ENCODE measurements around the gene BLOC1S3. TPM values are rescaled to one million over a fixed set of nuclear protein-coding genes. Genes with fewer than 3 reads are reported as not detected.

Gene BLOC1S3
- polyA plus RNA-seq, 1 donor (not counting 4 experiments of a cell fraction or from before 2014, with no cell fraction given) = 5.1 TPM

GRCh38 chr19:45142726-45143110 is 35.9 kb upstream of the BLOC1S3 start:
- no peak overlapping the region for H3K9ac ChIP-seq (ENCODE audit: control insufficient read depth, extremely low read depth, insufficient read depth, low read length)
- no peaks in the 10 kb centered on the region for H3K27me3 ChIP-seq (ENCODE audit: control insufficient read depth, extremely low read depth, insufficient read depth, low read length)
- no peaks in the 10 kb centered on the region for H3K9me3 ChIP-seq (ENCODE audit: control insufficient read depth, low read depth, low read length)
- peaks cover 3% of the 10 kb centered on the region for H3K9me1 ChIP-seq (ENCODE audit: control insufficient read depth, extremely low read depth, insufficient read depth, low read length)
- H3K79me2 ChIP-seq (ENCODE audit: control insufficient read depth, insufficient read depth, low read length) = peaks cover 6% of the 10 kb centered on the region
- no peak overlapping the region for H3K27ac ChIP-seq (ENCODE audit: control insufficient read depth, insufficient read depth, low read length)
- dilution Hi-C loops (cut with MboI; ENCODE audit: extremely low pct_ligation_motif_present, low sequenced_read_pairs) = no loop called here
- peaks cover 3% of the 10 kb centered on the region for H3K4me1 ChIP-seq (ENCODE audit: control insufficient read depth, extremely low read depth, insufficient read depth, low read length)
- no peaks in the 10 kb centered on the region for H4K20me1 ChIP-seq (ENCODE audit: control insufficient read depth, extremely low read depth, insufficient read depth, low read length)
- DNase-seq (ENCODE audit: low read depth, low spot score) (no peak), FAIRE-seq (no peak)
- no peak overlapping the region for H2AFZ ChIP-seq (ENCODE audit: control insufficient read depth, low read length)
- H3K4me3 ChIP-seq (ENCODE audit: control insufficient read depth in 2 of 3, extremely low read depth in 1 of 3, insufficient read depth in 2 of 3, low read depth in 1 of 3, low read length in 3 of 3) = no peak overlapping the region
- H3K36me3 ChIP-seq (ENCODE audit: control insufficient read depth in 2 of 2, extremely low read depth in 1 of 2, insufficient read depth in 2 of 2, low read length in 2 of 2) = peaks cover 9 to 14% of the 10 kb centered on the region in 2 experiments
- no peak overlapping the region for H3K4me2 ChIP-seq (ENCODE audit: control insufficient read depth, extremely low read depth, insufficient read depth, low read depth, low read length)
- TF ChIP-seq, protein P1, sequence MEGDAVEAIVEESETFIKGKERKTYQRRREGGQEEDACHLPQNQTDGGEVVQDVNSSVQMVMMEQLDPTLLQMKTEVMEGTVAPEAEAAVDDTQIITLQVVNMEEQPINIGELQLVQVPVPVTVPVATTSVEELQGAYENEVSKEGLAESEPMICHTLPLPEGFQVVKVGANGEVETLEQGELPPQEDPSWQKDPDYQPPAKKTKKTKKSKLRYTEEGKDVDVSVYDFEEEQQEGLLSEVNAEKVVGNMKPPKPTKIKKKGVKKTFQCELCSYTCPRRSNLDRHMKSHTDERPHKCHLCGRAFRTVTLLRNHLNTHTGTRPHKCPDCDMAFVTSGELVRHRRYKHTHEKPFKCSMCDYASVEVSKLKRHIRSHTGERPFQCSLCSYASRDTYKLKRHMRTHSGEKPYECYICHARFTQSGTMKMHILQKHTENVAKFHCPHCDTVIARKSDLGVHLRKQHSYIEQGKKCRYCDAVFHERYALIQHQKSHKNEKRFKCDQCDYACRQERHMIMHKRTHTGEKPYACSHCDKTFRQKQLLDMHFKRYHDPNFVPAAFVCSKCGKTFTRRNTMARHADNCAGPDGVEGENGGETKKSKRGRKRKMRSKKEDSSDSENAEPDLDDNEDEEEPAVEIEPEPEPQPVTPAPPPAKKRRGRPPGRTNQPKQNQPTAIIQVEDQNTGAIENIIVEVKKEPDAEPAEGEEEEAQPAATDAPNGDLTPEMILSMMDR (optimal IDR thresholded peaks at IDR 0.05 in 1 of 3, IDR thresholded peaks at IDR 0.05 in 1 of 3, conservative IDR thresholded peaks at IDR 0.05 in 1 of 3; ENCODE audit: extremely low read depth in 1 of 3, insufficient read depth in 2 of 3, low read length in 3 of 3) = no peak
- no peak for TF ChIP-seq EZH2 (IDR thresholded peaks at IDR 0.05; ENCODE audit: low read length)

DNA sequence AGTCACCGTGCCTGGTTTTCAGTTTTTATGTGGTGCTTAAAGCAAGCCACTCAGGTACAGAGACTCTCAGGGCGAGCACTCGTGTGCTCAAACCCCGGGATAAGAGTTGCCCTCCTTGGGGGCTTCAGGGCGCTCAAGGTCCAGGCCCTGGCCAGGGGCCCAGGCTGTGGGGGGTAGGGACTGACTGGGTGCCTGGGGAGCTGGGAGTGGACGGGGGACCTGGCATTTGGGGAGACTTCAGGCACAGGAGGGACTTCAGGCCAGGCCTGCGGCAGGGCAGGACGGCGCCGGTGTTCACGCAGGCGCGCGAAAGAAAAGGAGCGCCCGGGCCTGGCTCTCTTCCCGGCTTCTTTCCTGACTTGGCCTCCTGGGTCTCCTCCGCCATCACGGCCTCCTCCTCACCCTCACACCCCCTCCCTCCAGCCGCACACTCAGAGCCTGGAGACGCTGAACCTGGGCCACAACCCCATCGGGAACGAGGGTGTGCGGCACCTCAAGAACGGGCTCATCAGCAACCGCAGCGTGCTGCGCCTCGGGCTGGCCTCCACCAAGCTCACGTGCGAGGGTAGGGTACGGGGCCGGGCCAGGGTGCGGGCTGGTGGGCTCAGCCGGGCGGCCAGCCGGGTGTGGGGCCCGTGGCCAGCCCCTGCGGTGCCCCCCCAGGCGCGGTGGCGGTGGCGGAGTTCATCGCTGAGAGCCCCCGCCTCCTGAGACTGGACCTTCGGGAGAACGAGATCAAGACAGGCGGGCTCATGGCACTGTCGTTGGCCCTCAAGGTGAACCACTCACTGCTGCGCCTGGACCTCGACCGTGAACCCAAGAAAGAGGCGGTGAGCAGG is 33.9 kb upstream of the BLOC1S3 start:
- TF ChIP-seq, protein P1 (optimal IDR thresholded peaks at IDR 0.05 in 1 of 3, IDR thresholded peaks at IDR 0.05 in 1 of 3, conservative IDR thresholded peaks at IDR 0.05 in 1 of 3; ENCODE audit: extremely low read depth in 1 of 3, insufficient read depth in 2 of 3, low read length in 3 of 3) = no peak
- no peak for TF ChIP-seq EZH2 (IDR thresholded peaks at IDR 0.05; ENCODE audit: low read length)
- no peaks in the 10 kb centered on the region for H3K9me3 ChIP-seq (ENCODE audit: control insufficient read depth, low read depth, low read length)
- no peaks in the 10 kb centered on the region for H3K27me3 ChIP-seq (ENCODE audit: control insufficient read depth, extremely low read depth, insufficient read depth, low read length)
- no peaks in the 10 kb centered on the region for H3K9me1 ChIP-seq (ENCODE audit: control insufficient read depth, extremely low read depth, insufficient read depth, low read length)
- no peak overlapping the region for H3K4me3 ChIP-seq (ENCODE audit: control insufficient read depth in 2 of 3, extremely low read depth in 1 of 3, insufficient read depth in 2 of 3, low read depth in 1 of 3, low read length in 3 of 3)
- no peaks in the 10 kb centered on the region for H4K20me1 ChIP-seq (ENCODE audit: control insufficient read depth, extremely low read depth, insufficient read depth, low read length)
- no peak for DNase-seq (ENCODE audit: low read depth, low spot score)
- H3K27ac ChIP-seq (ENCODE audit: control insufficient read depth, insufficient read depth, low read length) = no peak overlapping the region
- H2AFZ ChIP-seq (ENCODE audit: control insufficient read depth, low read length) = no peak overlapping the region
- peaks cover 3% of the 10 kb centered on the region for H3K4me1 ChIP-seq (ENCODE audit: control insufficient read depth, extremely low read depth, insufficient read depth, low read length)
- dilution Hi-C loops (cut with MboI; ENCODE audit: extremely low pct_ligation_motif_present, low sequenced_read_pairs) = no loop called here
- H3K9ac ChIP-seq (ENCODE audit: control insufficient read depth, extremely low read depth, insufficient read depth, low read length) = no peak overlapping the region
- peaks cover 9 to 14% of the 10 kb centered on the region in 2 experiments for H3K36me3 ChIP-seq (ENCODE audit: control insufficient read depth in 2 of 2, extremely low read depth in 1 of 2, insufficient read depth in 2 of 2, low read length in 2 of 2)
- H3K4me2 ChIP-seq (ENCODE audit: control insufficient read depth, extremely low read depth, insufficient read depth, low read depth, low read length) = no peak overlapping the region
- no peaks in the 10 kb centered on the region for H3K79me2 ChIP-seq (ENCODE audit: control insufficient read depth, insufficient read depth, low read length)
- FAIRE-seq = no peak

All from keratinocyte (primary cell).